ENCODE measurements around the gene COL4A2.

- TF ChIP-seq EZH2 (IDR thresholded peaks at IDR 0.05; ENCODE audit: borderline replicate concordance, insufficient read depth, low read depth, low read length, poor library complexity, severe bottlenecking) (no peak), CTCF (IDR thresholded peaks at IDR 0.05) (no peak)
These were observed 51.3 kb downstream of the COL4A2 start for GRCh38 chr13:110358381-110358780.

Measured in B cell (primary cell).